Measurements from ENCODE around the gene CXCL9. TPM values are rescaled to one million over a fixed set of nuclear protein-coding genes. Genes with fewer than 3 reads are reported as not detected.
"Not testable (repeated sequence)": the region's sequence is repeated elsewhere in the genome, so short reads cannot be mapped to it uniquely, and the experiment has no call there.

The CXCL9 gene
- total RNA-seq, 1 donor from 2014 or later = 0.22 TPM

- intact Hi-C loops (cut with micrococcal nuclease) = loop anchor here (10.0 kb wide), 1 partner anchor 319 kb away; no protein-coding TSS in a partner anchor
- H3K27me3 ChIP-seq (ENCODE audit: low read depth) = no peaks in the 10 kb centered on the region
- peaks cover 9% of the 10 kb centered on the region for H3K9me3 ChIP-seq (replicated peaks)
- H3K27ac ChIP-seq (replicated peaks) = no peak overlapping the region
- H3K4me1 ChIP-seq = no peaks in the 10 kb centered on the region
- no peak for DNase-seq
- TF ChIP-seq CTCF (IDR thresholded peaks at IDR 0.05; ENCODE audit: borderline replicate concordance) = no peak
- H3K36me3 ChIP-seq = peaks cover 100% of the 10 kb centered on the region
- no peak overlapping the region for H3K4me3 ChIP-seq
These were observed 33.5 kb downstream of the CXCL9 start for GRCh38 chr4:75973766-75974165.

GRCh38 chr4:75968084-75968483, 39.2 kb downstream of the CXCL9 start:
- intact Hi-C loops (cut with micrococcal nuclease) = no loop called here
- TF ChIP-seq CTCF (IDR thresholded peaks at IDR 0.05; ENCODE audit: borderline replicate concordance) = no peak
- H3K9me3 ChIP-seq (replicated peaks) = peaks cover 7% of the 10 kb centered on the region
- no peak overlapping the region for H3K4me3 ChIP-seq
- no peak overlapping the region for H3K27ac ChIP-seq (replicated peaks)
- no peaks in the 10 kb centered on the region for H3K27me3 ChIP-seq (ENCODE audit: low read depth)
- H3K4me1 ChIP-seq = no peaks in the 10 kb centered on the region
- H3K36me3 ChIP-seq = peaks cover 98% of the 10 kb centered on the region
- no peak for DNase-seq

- no peak for DNase-seq
- no peak for TF ChIP-seq CTCF (IDR thresholded peaks at IDR 0.05; ENCODE audit: borderline replicate concordance)
- Histone ChIP-seq H3K36me3 (peaks cover 98% of the 10 kb centered on the region), H3K4me3 (no peak overlapping the region), H3K9me3 (replicated peaks) (peaks cover 10% of the 10 kb centered on the region), H3K4me1 (no peaks in the 10 kb centered on the region), H3K27ac (replicated peaks) (no peak overlapping the region), H3K27me3 (ENCODE audit: low read depth) (no peaks in the 10 kb centered on the region)
- intact Hi-C loops (cut with micrococcal nuclease) = no loop called here
These were observed 43.8 kb downstream of the CXCL9 start for GRCh38 chr4:75963558-75963957.

- H3K9me3 ChIP-seq (replicated peaks) = peaks cover 10% of the 10 kb centered on the region
- H3K27ac ChIP-seq (replicated peaks); H3K4me1 ChIP-seq; intact Hi-C loops (cut with micrococcal nuclease); H3K27me3 ChIP-seq (ENCODE audit: low read depth); DNase-seq; H3K4me3 ChIP-seq: not testable (repeated sequence)
- H3K36me3 ChIP-seq = peaks cover 98% of the 10 kb centered on the region
These were observed 45.2 kb downstream of the CXCL9 start for GRCh38 chr4:75962072-75962471.

GRCh38 chr4:75958546-75958945, 48.8 kb downstream of the CXCL9 start:
- H3K27ac ChIP-seq (replicated peaks); H3K27me3 ChIP-seq (ENCODE audit: low read depth); H3K4me1 ChIP-seq; H3K9me3 ChIP-seq (replicated peaks); intact Hi-C loops (cut with micrococcal nuclease); DNase-seq; H3K4me3 ChIP-seq: not testable (repeated sequence)
- peaks cover 100% of the 10 kb centered on the region for H3K36me3 ChIP-seq

- DNase-seq; intact Hi-C loops (cut with micrococcal nuclease); H3K27me3 ChIP-seq (ENCODE audit: low read depth); H3K4me3 ChIP-seq; H3K9me3 ChIP-seq (replicated peaks); H3K4me1 ChIP-seq; H3K27ac ChIP-seq (replicated peaks): not testable (repeated sequence)
- peaks cover 100% of the 10 kb centered on the region for H3K36me3 ChIP-seq
These were observed 52.5 kb downstream of the CXCL9 start for GRCh38 chr4:75954811-75955210.

GRCh38 chr4:75953509-75953908, 53.8 kb downstream of the CXCL9 start:
- no peak for DNase-seq
- Histone ChIP-seq H3K27ac (replicated peaks) (no peak overlapping the region), H3K4me3 (no peak overlapping the region), H3K9me3 (replicated peaks) (no peaks in the 10 kb centered on the region), H3K4me1 (no peaks in the 10 kb centered on the region), H3K27me3 (ENCODE audit: low read depth) (no peaks in the 10 kb centered on the region), H3K36me3 (peaks cover 99% of the 10 kb centered on the region)
- TF ChIP-seq CTCF (IDR thresholded peaks at IDR 0.05; ENCODE audit: borderline replicate concordance) = no peak
- intact Hi-C loops (cut with micrococcal nuclease) = no loop called here

Other genes starting within 250 kb of the CXCL9 start
- not detected for gene PPEF2, start 105.1 kb downstream of the CXCL9 start, total RNA-seq
- gene NAAA, start 66.5 kb downstream of the CXCL9 start, total RNA-seq = 12.9 TPM
- gene SDAD1, start 16.6 kb downstream of the CXCL9 start, total RNA-seq = 18.0 TPM
- not detected for gene CXCL10, start 16.0 kb upstream of the CXCL9 start, total RNA-seq
- gene CXCL11, start 28.6 kb upstream of the CXCL9 start, total RNA-seq = not detected
- 105 TPM for gene ART3, start 67.2 kb upstream of the CXCL9 start, total RNA-seq
- 18.0 TPM for gene NUP54, start 140.9 kb upstream of the CXCL9 start, total RNA-seq
- 87.4 TPM for gene SCARB2, start 206.3 kb upstream of the CXCL9 start, total RNA-seq
- 3.0 TPM for gene FAM47E, start 244.2 kb upstream of the CXCL9 start, total RNA-seq

All from left ventricle myocardium inferior (tissue), 1 donor.